Neural cell (in vitro differentiated cells): Measurements from ENCODE around the gene OSBPL9. TPM values are rescaled to one million over a fixed set of nuclear protein-coding genes. Genes with fewer than 3 reads are reported as not detected.

Experiments
- H2AFZ ChIP-seq: fragments of 200-600, 300-800 bp; sonication (generic), shearing (Covaris generic); 2 replicates; pipeline ENCODE4 v1.6.0; 2014; ENCODE audit warnings: low read depth, mild to moderate bottlenecking, antibody characterized with exemption, low read length, moderate library complexity
- H3F3A ChIP-seq: fragments of 200-600 bp; shearing (Covaris generic); 2 replicates; pipeline ENCODE4 v1.6.1; 2016; ENCODE audit warnings: mild to moderate bottlenecking, moderate library complexity, mixed read lengths, antibody characterized with exemption, low read length; ENCODE audit not compliant: insufficient read depth, poor library complexity, severe bottlenecking
- H3K27ac ChIP-seq: fragments of 200-600, 300-800 bp; sonication (generic), shearing (Covaris generic); 2 replicates; pipeline ENCODE4 v1.5.1; 2014; ENCODE audit warnings: mild to moderate bottlenecking, low read length, moderate library complexity
- H3K27me3 ChIP-seq: fragments of 300-800, 200-600 bp; sonication (generic), shearing (Covaris generic); 2 replicates; pipeline ENCODE4 v1.6.0; 2014; ENCODE audit warnings: mild to moderate bottlenecking, low read depth, low read length, moderate library complexity; ENCODE audit not compliant: insufficient read depth
- H3K36me3 ChIP-seq: fragments of 300-800, 200-600 bp; sonication (generic), shearing (Covaris generic); 2 replicates; pipeline ENCODE4 v1.5.1; 2014; ENCODE audit warnings: mild to moderate bottlenecking, antibody characterized with exemption, low read length, moderate library complexity; ENCODE audit not compliant: insufficient read depth
- H3K4me2 ChIP-seq: fragments of 300-800, 200-600 bp; sonication (generic), shearing (Covaris generic); 2 replicates; pipeline ENCODE4 v1.6.0; 2014; ENCODE audit warnings: mild to moderate bottlenecking, low read length
- H3K4me3 ChIP-seq: fragments of 300-800, 200-600 bp; sonication (generic), shearing (Covaris generic); 2 replicates; pipeline ENCODE4 v1.5.1; 2014; ENCODE audit warnings: mild to moderate bottlenecking, low read length, moderate library complexity
- H3K79me2 ChIP-seq: fragments of 200-600 bp; shearing (Covaris generic); replicated peaks from 2 replicates; pipeline ENCODE4 v1.6.0; 2014; ENCODE audit warnings: mild to moderate bottlenecking, low read length, moderate library complexity; ENCODE audit not compliant: insufficient read depth
- H3K9ac ChIP-seq: fragments of 300-800, 200-600 bp; sonication (generic), shearing (Covaris generic); 2 replicates; pipeline ENCODE4 v1.6.1; 2016; ENCODE audit warnings: mild to moderate bottlenecking, low read length, mixed read lengths
- H3K9me2 ChIP-seq: fragments of 200-600 bp; shearing (Covaris generic); 2 replicates; pipeline ENCODE4 v1.6.1; 2016; ENCODE audit warnings: mild to moderate bottlenecking, low read length, mixed read lengths; ENCODE audit not compliant: insufficient read depth
- H3K9me3 ChIP-seq: fragments of 200-600, 300-800 bp; sonication (generic), shearing (Covaris generic); 2 replicates; pipeline ENCODE4 v1.6.1; 2016; ENCODE audit warnings: mild to moderate bottlenecking, mixed run types, low read length, moderate library complexity, mixed read lengths
- H4K20me1 ChIP-seq: fragments of 200-600 bp; shearing (Covaris generic); 2 replicates; pipeline ENCODE4 v1.6.1; 2016; ENCODE audit warnings: mild to moderate bottlenecking, mixed run types; ENCODE audit not compliant: insufficient read depth
- EP300 ChIP-seq: fragments of 450-650 bp; conservative IDR thresholded peaks from 2 replicates; pipeline ENCODE4 v1.6.1; 2014; ENCODE audit warnings: antibody characterized with exemption, mild to moderate bottlenecking, moderate library complexity; ENCODE audit not compliant: poor library complexity, severe bottlenecking
- EZH2 ChIP-seq: fragments of 200-600, 300-800 bp; shearing (Covaris generic), sonication (generic); IDR thresholded peaks from 2 replicates; pipeline ENCODE4 v1.6.1; 2014; ENCODE audit warnings: antibody characterized with exemption, low read length, borderline replicate concordance, mild to moderate bottlenecking; ENCODE audit not compliant: insufficient read depth, poor library complexity, severe bottlenecking
- MXI1 ChIP-seq: fragments of 450-650 bp; conservative IDR thresholded peaks from 2 replicates; pipeline ENCODE4 v1.6.1; 2014; ENCODE audit warnings: antibody characterized with exemption, mild to moderate bottlenecking; ENCODE audit not compliant: poor library complexity, severe bottlenecking
- POLR2AphosphoS5 ChIP-seq: IDR thresholded peaks from 2 replicates; pipeline ENCODE4 v1.6.1; 2012
- RAD21 ChIP-seq: fragments of 450-650 bp; conservative IDR thresholded peaks from 2 replicates; pipeline ENCODE4 v1.6.1; 2014; ENCODE audit warnings: antibody characterized with exemption, mild to moderate bottlenecking, moderate library complexity
- REST ChIP-seq: IDR thresholded peaks from 2 replicates; pipeline ENCODE4 v1.6.1; 2012; ENCODE audit warnings: borderline replicate concordance
- SMC3 ChIP-seq: fragments of 450-650 bp; conservative IDR thresholded peaks from 2 replicates; pipeline ENCODE4 v1.6.1; 2014; ENCODE audit warnings: antibody characterized with exemption, mild to moderate bottlenecking, moderate library complexity; ENCODE audit not compliant: poor library complexity
- TAF1 ChIP-seq: IDR thresholded peaks from 2 replicates; pipeline ENCODE4 v1.6.1; 2012; ENCODE audit warnings: low read depth
- polyA plus RNA-seq: library from polyadenylated mRNA; depleted of rRNA; stranded (reverse); fragments of >200 nt; gene quantifications from 2 replicates; pipeline ENCODE4 v1.2.3, GENCODE V29; 2014
- TF ChIP-seq, protein P1 (sequence below): fragments of 450-650 bp; IDR thresholded peaks from 2 replicates; pipeline ENCODE4 v1.5.1; 2014; ENCODE audit warnings: antibody characterized with exemption, mild to moderate bottlenecking, moderate library complexity; ENCODE audit not compliant: poor library complexity, severe bottlenecking

The OSBPL9 gene
- polyA plus RNA-seq, 1 donor from 2014 or later = 117 TPM

DNA sequence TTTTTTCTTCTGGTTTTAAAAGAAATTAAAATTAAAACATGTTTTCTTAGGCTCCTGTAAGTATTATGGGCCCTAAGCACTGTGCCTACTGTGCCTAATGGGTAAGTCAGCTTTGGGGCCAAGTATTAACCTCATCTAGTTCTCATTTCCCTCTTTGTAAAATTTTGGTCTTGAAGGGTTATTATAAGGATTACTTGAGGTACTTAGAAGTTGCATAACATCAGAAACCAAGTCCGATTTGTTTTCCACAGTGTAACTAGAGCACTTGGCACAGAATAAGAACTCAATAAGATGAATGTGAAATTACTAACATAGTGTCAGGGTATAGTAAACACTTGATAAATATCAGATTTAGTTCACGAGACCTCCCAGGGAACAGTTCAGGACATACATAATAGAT, 16.4 kb upstream of the OSBPL9 start:
- Histone ChIP-seq H2AFZ (no peak overlapping the region), H3K36me3 (no peaks in the 10 kb centered on the region), H3K4me2 (no peak overlapping the region), H3F3A (no peaks in the 10 kb centered on the region), H3K27me3 (no peaks in the 10 kb centered on the region), H3K9me3 (no peaks in the 10 kb centered on the region), H4K20me1 (no peaks in the 10 kb centered on the region), H3K4me3 (no peak overlapping the region), H3K27ac (no peak overlapping the region), H3K9ac (no peak overlapping the region), H3K79me2 (no peaks in the 10 kb centered on the region), H3K9me2 (no peaks in the 10 kb centered on the region)
- TF ChIP-seq EZH2 (no peak), TAF1 (no peak), REST (no peak), SMC3 (no peak), POLR2AphosphoS5 (no peak), EP300 (no peak), MXI1 (no peak), RAD21 (no peak)
- TF ChIP-seq, protein P1, sequence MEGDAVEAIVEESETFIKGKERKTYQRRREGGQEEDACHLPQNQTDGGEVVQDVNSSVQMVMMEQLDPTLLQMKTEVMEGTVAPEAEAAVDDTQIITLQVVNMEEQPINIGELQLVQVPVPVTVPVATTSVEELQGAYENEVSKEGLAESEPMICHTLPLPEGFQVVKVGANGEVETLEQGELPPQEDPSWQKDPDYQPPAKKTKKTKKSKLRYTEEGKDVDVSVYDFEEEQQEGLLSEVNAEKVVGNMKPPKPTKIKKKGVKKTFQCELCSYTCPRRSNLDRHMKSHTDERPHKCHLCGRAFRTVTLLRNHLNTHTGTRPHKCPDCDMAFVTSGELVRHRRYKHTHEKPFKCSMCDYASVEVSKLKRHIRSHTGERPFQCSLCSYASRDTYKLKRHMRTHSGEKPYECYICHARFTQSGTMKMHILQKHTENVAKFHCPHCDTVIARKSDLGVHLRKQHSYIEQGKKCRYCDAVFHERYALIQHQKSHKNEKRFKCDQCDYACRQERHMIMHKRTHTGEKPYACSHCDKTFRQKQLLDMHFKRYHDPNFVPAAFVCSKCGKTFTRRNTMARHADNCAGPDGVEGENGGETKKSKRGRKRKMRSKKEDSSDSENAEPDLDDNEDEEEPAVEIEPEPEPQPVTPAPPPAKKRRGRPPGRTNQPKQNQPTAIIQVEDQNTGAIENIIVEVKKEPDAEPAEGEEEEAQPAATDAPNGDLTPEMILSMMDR = no peak

- Histone ChIP-seq H3K79me2 (no peaks in the 10 kb centered on the region), H3K4me2 (no peak overlapping the region), H3K36me3 (no peaks in the 10 kb centered on the region), H2AFZ (no peak overlapping the region), H3K9me3 (no peaks in the 10 kb centered on the region), H3K27ac (no peak overlapping the region), H3K4me3 (no peak overlapping the region), H3K9me2 (no peaks in the 10 kb centered on the region), H3K27me3 (no peaks in the 10 kb centered on the region), H3K9ac (no peak overlapping the region), H4K20me1 (no peaks in the 10 kb centered on the region), H3F3A (no peaks in the 10 kb centered on the region)
- TF ChIP-seq RAD21 (no peak), TAF1 (no peak), EP300 (no peak), EZH2 (no peak), REST (no peak), SMC3 (no peak), POLR2AphosphoS5 (no peak)
- TF ChIP-seq, protein P1 = no peak
Measured at GRCh38 chr1:51600965-51601364, 15.9 kb upstream of the OSBPL9 start.
